Left ventricle myocardium inferior (tissue), 1 donor: ENCODE data around the gene NOS2. TPM values are rescaled to one million over a fixed set of nuclear protein-coding genes. Genes with fewer than 3 reads are reported as not detected.
"Not testable (repeated sequence)": the region's sequence is repeated elsewhere in the genome, so short reads cannot be mapped to it uniquely, and the experiment has no call there.

Experiments used
- DNase-seq: peaks from one replicate; pipeline ENCODE4 v3.0.0-alpha.2; 2020
- H3K27ac ChIP-seq: fragments of 200-600 bp; replicated peaks from 2 replicates; pipeline ENCODE4 v1.8.0; 2021
- H3K27me3 ChIP-seq: fragments of 200-600 bp; 2 replicates; pipeline ENCODE4 v1.8.0; 2021; ENCODE audit warnings: low read depth
- H3K36me3 ChIP-seq: fragments of 200-600 bp; 2 replicates; pipeline ENCODE4 v1.8.0; 2021
- H3K4me1 ChIP-seq: fragments of 200-600 bp; 2 replicates; pipeline ENCODE4 v1.8.0; 2021
- H3K4me3 ChIP-seq: fragments of 200-600 bp; 2 replicates; pipeline ENCODE4 v1.8.0; 2021; ENCODE audit warnings: mild to moderate bottlenecking, moderate library complexity
- H3K9me3 ChIP-seq: fragments of 200-600 bp; replicated peaks from 2 replicates; pipeline ENCODE4 v1.8.0; 2021
- intact Hi-C: fragments of 100-400 bp; cut with micrococcal nuclease; formaldehyde crosslinking; loops from one replicate; pipeline ENCODE4 v1.11.0; 2022
- long read RNA-seq: library from polyadenylated mRNA; unstranded; transcript quantifications from one replicate; pipeline ENCODE4 v2.0.0, GENCODE V29; 2021
- total RNA-seq: library from RNA; stranded (reverse); fragmentation: NEBNext Ultra II Directional; extraction: Animal tissue kit (Norgen Biotek cat#: 25700); gene quantifications from one replicate; pipeline ENCODE4 v1.2.1, GENCODE V29; 2021
- TF ChIP-seq, protein P1 (sequence below): fragments of 200-600 bp; IDR thresholded peaks from 2 replicates; pipeline ENCODE4 v1.8.0; 2021; ENCODE audit warnings: antibody characterized with exemption, mild to moderate bottlenecking, borderline replicate concordance
- donor health status: DM: no; HTN: yes; CAD: no; lungs with severe emphysema.

The NOS2 gene
- total RNA-seq = 0.19 TPM
- long read RNA-seq, partial matches to known transcripts = 0 of 1 reads
- long read RNA-seq, other reads (novel, unspliced or antisense) = 0 of 1 reads

DNA sequence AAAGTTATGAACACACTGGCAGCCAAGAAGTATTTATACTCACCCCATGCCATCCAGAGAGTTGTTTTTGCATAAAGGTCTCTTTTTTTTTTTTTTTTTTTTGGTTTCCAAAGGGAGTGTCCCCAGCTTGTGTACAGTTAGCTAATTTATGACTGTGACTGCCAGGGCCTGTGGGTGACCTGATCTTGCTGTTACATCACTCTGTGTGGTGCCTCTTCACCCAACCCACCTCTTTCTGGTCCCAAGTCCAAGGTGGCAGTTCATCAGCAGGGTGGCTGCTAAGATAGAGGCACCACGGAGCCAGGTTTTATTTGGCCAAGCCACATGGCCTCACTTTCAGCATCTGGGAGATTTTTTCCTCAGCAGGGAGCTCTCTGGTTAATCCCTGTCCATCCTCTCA lies at the start of gene NOS2:
Gene NOS2, minus strand, starts transcription at position 8 of the 400 bp plus-strand sequence. CDS start 1,720 bp downstream, outside the sequence.
- peaks cover 39% of the 10 kb centered on the region for H3K27me3 ChIP-seq
- no peak within 1 kb of the TSS for H3K27ac ChIP-seq
- H3K36me3 ChIP-seq = no peaks in the 10 kb centered on the region
- TF ChIP-seq, protein P1, sequence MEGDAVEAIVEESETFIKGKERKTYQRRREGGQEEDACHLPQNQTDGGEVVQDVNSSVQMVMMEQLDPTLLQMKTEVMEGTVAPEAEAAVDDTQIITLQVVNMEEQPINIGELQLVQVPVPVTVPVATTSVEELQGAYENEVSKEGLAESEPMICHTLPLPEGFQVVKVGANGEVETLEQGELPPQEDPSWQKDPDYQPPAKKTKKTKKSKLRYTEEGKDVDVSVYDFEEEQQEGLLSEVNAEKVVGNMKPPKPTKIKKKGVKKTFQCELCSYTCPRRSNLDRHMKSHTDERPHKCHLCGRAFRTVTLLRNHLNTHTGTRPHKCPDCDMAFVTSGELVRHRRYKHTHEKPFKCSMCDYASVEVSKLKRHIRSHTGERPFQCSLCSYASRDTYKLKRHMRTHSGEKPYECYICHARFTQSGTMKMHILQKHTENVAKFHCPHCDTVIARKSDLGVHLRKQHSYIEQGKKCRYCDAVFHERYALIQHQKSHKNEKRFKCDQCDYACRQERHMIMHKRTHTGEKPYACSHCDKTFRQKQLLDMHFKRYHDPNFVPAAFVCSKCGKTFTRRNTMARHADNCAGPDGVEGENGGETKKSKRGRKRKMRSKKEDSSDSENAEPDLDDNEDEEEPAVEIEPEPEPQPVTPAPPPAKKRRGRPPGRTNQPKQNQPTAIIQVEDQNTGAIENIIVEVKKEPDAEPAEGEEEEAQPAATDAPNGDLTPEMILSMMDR = no peak
- intact Hi-C loops = loop anchor here (5.0 kb wide), 1 partner anchor 92 kb away; the partner anchor contains the start of gene LYRM9
- no peak for DNase-seq
- H3K4me3 ChIP-seq = no peak within 1 kb of the TSS
- H3K9me3 ChIP-seq = no peaks in the 10 kb centered on the region
- H3K4me1 ChIP-seq = peaks cover 4% of the 10 kb centered on the region

DNA sequence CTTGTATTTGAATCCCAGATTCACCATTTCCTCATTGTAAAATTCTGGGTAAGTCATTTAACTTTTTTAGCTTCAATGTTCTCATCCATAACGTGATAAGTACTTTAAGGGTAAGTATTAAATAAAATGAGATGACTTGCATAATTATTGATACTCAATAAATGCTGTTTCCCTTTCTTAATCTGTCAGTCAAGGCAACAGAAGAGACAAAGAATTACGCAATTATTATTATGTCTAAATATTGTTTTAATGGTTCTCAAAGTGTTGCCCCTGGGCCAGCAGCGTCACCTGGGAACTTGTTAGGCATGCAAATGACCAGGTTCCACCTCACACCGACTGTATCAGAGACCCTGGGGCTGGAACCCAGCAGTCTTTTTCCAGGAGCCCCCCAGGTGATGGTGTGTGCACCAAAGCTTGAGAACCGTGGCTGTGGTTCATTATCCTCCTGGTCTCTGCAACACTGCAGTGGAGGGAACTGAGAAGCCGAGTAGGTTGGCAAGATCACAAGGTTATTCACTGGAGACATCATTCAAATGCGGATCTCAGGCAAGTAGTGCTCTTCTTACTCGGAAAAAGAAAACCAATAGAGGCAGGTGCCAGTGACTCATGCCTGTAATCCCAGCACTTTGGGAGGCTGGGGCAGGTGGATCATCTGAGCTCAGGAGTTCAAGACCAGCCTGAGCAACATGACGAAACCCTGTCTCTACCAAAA lies 49.3 kb upstream of the NOS2 start:
- H3K27ac ChIP-seq = no peak overlapping the region
- no peaks in the 10 kb centered on the region for H3K4me1 ChIP-seq
- no peaks in the 10 kb centered on the region for H3K27me3 ChIP-seq
- H3K9me3 ChIP-seq = no peaks in the 10 kb centered on the region
- intact Hi-C loops = no loop called here
- H3K36me3 ChIP-seq = no peaks in the 10 kb centered on the region
- no peak overlapping the region for H3K4me3 ChIP-seq
- TF ChIP-seq, protein P1 = no peak
- no peak for DNase-seq

DNA sequence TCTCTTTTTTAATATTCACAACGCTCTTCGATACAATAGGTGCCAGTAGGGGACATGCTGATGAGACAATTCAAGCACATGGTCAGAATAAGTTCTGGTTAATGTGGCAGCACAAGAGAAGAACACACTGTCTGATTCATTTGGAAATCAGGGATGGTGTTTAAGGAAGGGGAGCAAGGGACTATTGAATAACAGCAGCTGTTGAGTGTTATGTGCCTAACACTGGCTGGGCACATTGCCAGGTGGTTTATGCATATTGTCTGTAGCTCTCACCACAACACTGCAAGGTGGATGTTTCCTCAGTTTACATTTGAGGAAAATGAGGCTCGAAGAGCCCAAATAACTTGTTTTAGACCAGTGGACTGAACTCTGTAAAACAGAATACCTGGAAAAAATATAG lies 48.6 kb upstream of the NOS2 start:
- no peaks in the 10 kb centered on the region for H3K4me1 ChIP-seq
- intact Hi-C loops = no loop called here

DNA sequence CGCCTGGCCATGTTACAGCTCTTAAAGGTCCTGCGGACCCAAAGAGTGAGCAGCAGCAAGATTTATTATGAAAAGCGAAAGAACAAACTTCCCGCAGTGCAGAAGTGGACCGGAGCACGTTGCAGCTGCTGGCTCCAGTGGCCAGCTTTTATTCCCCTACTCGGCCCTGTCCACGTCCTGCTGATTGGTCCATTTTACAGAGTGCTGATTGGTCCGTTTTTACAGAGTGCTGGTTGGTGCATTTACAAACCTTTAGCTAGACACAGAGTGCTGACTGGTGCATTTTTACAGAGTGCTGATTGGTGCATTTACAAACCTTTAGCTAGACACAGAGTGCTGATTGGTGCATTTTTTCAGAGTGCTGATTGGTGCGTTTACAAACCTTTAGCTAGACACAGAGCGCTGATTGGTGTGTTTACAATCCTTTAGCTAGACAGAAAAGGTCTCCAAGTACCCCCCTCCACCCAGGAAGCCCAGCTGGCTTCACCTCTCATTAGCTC lies 46.5 kb upstream of the NOS2 start:
- DNase-seq, intact Hi-C loops, H3K27ac ChIP-seq, H3K4me1 ChIP-seq, H3K4me3 ChIP-seq, H3K27me3 ChIP-seq, H3K36me3 ChIP-seq, H3K9me3 ChIP-seq: not testable (repeated sequence)

More for the DNA sequence above, 48.6 kb upstream of the NOS2 start:
- TF ChIP-seq, protein P1 = no peak
- no peaks in the 10 kb centered on the region for H3K27me3 ChIP-seq
- no peak for DNase-seq
- no peaks in the 10 kb centered on the region for H3K9me3 ChIP-seq
- no peak overlapping the region for H3K4me3 ChIP-seq
- no peak overlapping the region for H3K27ac ChIP-seq
- no peaks in the 10 kb centered on the region for H3K36me3 ChIP-seq

DNA sequence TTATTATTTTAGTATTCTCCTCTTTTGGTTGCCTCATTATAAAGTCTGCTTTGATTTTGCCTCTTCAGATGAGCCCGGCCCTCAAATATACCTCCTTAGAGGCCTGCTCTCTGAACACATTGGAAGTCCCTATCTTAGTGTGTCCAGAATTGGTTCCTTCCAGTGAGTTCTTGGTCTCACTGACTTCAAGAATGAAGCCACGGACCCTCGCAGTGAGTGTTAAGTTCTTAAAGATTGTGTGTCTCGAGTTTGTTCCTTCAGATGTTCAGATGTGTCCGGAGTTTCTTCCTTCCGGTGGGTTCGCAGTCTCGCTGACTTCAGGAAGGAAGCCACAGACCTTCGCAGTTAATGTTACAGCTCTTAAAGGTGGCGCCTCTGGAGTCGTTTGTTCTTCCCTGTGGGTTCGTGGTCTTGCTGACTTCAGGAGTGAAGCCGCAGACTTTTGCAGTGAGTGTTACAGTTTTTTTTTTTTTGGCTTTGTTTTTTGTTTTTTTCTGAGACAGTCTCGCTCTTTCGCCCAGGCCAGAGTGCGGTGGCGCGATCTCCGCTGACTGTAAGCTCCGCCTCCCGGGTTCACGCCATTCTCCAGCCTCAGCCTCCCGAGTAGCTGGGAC lies 45.8 kb upstream of the NOS2 start:
- intact Hi-C loops = no loop called here
- H3K4me1 ChIP-seq = no peaks in the 10 kb centered on the region
- no peaks in the 10 kb centered on the region for H3K36me3 ChIP-seq
- no peaks in the 10 kb centered on the region for H3K9me3 ChIP-seq
- no peak for DNase-seq
- TF ChIP-seq, protein P1 = no peak
- H3K27ac ChIP-seq = no peak overlapping the region
- H3K27me3 ChIP-seq = no peaks in the 10 kb centered on the region
- H3K4me3 ChIP-seq = no peak overlapping the region
